GM10248 (cell line): ENCODE measurements around the gene LLGL2.

Source experiments
- CTCF ChIA-PET: fragments of 300-600 bp; sonication (Branson Sonifier 250); formaldehyde crosslinking; extraction: SDS; loops from one replicate; lab custom pipeline; 2021; ENCODE audit warnings: antibody characterized with exemption; lab: Yijun Ruan, JAX
- POLR2A ChIA-PET: fragments of 350-650 bp; sonication (Branson Sonifier 250); formaldehyde crosslinking; extraction: SDS; loops from one replicate; lab custom pipeline; 2020; ENCODE audit warnings: antibody characterized with exemption; lab: Yijun Ruan, JAX
- DNase-seq: peaks from one replicate; pipeline ENCODE4 v3.0.0; 2012; ENCODE audit errors: extremely low spot score
- CTCF ChIP-seq: IDR thresholded peaks from 2 replicates; pipeline ENCODE4 v1.5.1; 2012; ENCODE audit warnings: mild to moderate bottlenecking, low read depth; ENCODE audit errors: extremely low read depth, missing control alignments, control extremely low read depth

Gene LLGL2

GRCh38 chr17:75506888-75507287 is 18.6 kb upstream of the LLGL2 start:
- POLR2A ChIA-PET = interaction anchor here (0.5 kb wide), 1 partner anchor 239 kb away, joined by 4 read pairs; no protein-coding TSS in a partner anchor
- CTCF ChIA-PET = interaction anchor here (1.1 kb wide), 1 partner anchor 15 kb away, joined by 4 read pairs; no protein-coding TSS in a partner anchor
- DNase-seq = no peak
- no peak for TF ChIP-seq CTCF

- CTCF ChIA-PET = interaction anchor here (0.8 to 1.1 kb wide), 3 partner anchors 14 to 242 kb away, joined by 3 to 4 read pairs (median 3); no protein-coding TSS in a partner anchor
- no peak for TF ChIP-seq CTCF
- no peak for DNase-seq
- POLR2A ChIA-PET = interaction anchor here (0.6 kb wide), 1 partner anchor 157 kb away, joined by 4 read pairs; no protein-coding TSS in a partner anchor
These were observed 17.5 kb upstream of the LLGL2 start for GRCh38 chr17:75507733-75508719.

- ChIA-PET CTCF (interaction anchor here (0.8 to 1.2 kb wide), 3 partner anchors 81 to 241 kb away, joined by 3 to 4 read pairs (median 3); no protein-coding TSS in a partner anchor), POLR2A (no interaction called here)
- DNase-seq = no peak
- no peak for TF ChIP-seq CTCF
These were observed 16.6 kb upstream of the LLGL2 start for GRCh38 chr17:75508931-75509361.

- no peak for DNase-seq
- POLR2A ChIA-PET = interaction anchor here (0.6 kb wide), 1 partner anchor 734 kb away, joined by 4 read pairs; the partner anchor contains the start of gene NAT9
- CTCF ChIA-PET = interaction anchor here (1.2 kb wide), 1 partner anchor 238 kb away, joined by 4 read pairs; no protein-coding TSS in a partner anchor
- no peak for TF ChIP-seq CTCF
These were observed 15.8 kb upstream of the LLGL2 start for GRCh38 chr17:75509528-75510258.

- ChIA-PET CTCF (interaction anchor here (1.3 kb wide), 1 partner anchor 8 kb away, joined by 4 read pairs; no protein-coding TSS in a partner anchor), POLR2A (interaction anchor here (0.7 kb wide), 1 partner anchor 240 kb away, joined by 8 read pairs; the partner anchor contains the start of gene MIF4GD)
These were observed 14.3 kb upstream of the LLGL2 start for GRCh38 chr17:75511270-75511609.

More at GRCh38 chr17:75511270-75511609, 14.3 kb upstream of the LLGL2 start:
- no peak for DNase-seq
- no peak for TF ChIP-seq CTCF
